B cell (primary cell): ENCODE data around the gene CAPZA1. TPM values are rescaled to one million over a fixed set of nuclear protein-coding genes. Genes with fewer than 3 reads are reported as not detected.

Source experiments
- ATAC-seq: fragments of 200-7000 bp; cut with Tn5 transposase; one replicate; pipeline ENCODE4 v1.10.0; 2021; ENCODE audit warnings: low read depth, mild to moderate bottlenecking, moderate number of reproducible peaks, moderate library complexity
- CTCF ChIA-PET: fragments of 350-600 bp; sonication (Branson Sonifier 250); formaldehyde crosslinking; loops from one replicate; lab custom pipeline; 2021; ENCODE audit warnings: antibody characterized with exemption, inconsistent platforms; lab: Charles Lee
- POLR2A ChIA-PET: fragments of 350-600 bp; sonication (Branson Sonifier 250); formaldehyde crosslinking; loops from one replicate; lab custom pipeline; 2021; ENCODE audit warnings: antibody characterized with exemption; lab: Charles Lee
- DNase-seq: peaks from one replicate; pipeline ENCODE4 v3.0.0; 2013
- H2AFZ ChIP-seq: 2 replicates; pipeline ENCODE4 v1.6.1; 2012; ENCODE audit warnings: mild to moderate bottlenecking, low read depth, low read length; ENCODE audit not compliant: insufficient read depth, poor library complexity, severe bottlenecking
- H3K27ac ChIP-seq, 2 donors: 1 replicate in 1 of 2; 2 replicates in 1 of 2; pipeline ENCODE4 v1.5.1; 2012 to 2013; ENCODE audit warnings: low read length in 2 of 2, mild to moderate bottlenecking in 2 of 2, moderate library complexity in 1 of 2
- H3K27me3 ChIP-seq, 4 experiments: fragments of 200-600 bp in 1 of 4; sonication (generic) in 1 of 4; replicated peaks in 1 of 4; 1 replicate in 2 of 4; 2 replicates in 2 of 4; pipeline versions ENCODE4 v1.6.1 to v1.7.0; 2013 to 2016; ENCODE audit warnings: low read length in 3 of 4, mild to moderate bottlenecking in 2 of 4, mixed read lengths in 1 of 4, moderate library complexity in 1 of 4; ENCODE audit not compliant: insufficient read depth in 4 of 4, control insufficient read depth in 3 of 4; ENCODE audit errors: control extremely low read depth in 1 of 4
- H3K36me3 ChIP-seq, 2 experiments: replicated peaks in 1 of 2; 1 replicate in 1 of 2; 2 replicates in 1 of 2; pipeline versions ENCODE4 v1.6.1 to v1.7.1; 2013; ENCODE audit warnings: low read length in 1 of 2; ENCODE audit not compliant: insufficient read depth in 2 of 2, control insufficient read depth in 1 of 2; ENCODE audit errors: control extremely low read depth in 1 of 2, extremely low read depth in 1 of 2
- H3K4me1 ChIP-seq, 2 donors: fragments of 200-600 bp in 1 of 2; sonication (generic) in 1 of 2; 1 replicate in 1 of 2; 2 replicates in 1 of 2; pipeline versions ENCODE4 v1.5.1 to v1.6.1; 2013 to 2017; ENCODE audit warnings: low read length in 2 of 2; ENCODE audit not compliant: control insufficient read depth in 2 of 2, insufficient read depth in 2 of 2
- H3K4me2 ChIP-seq: replicated peaks from 2 replicates; pipeline ENCODE3; 2012; ENCODE audit warnings: mild to moderate bottlenecking, low read depth, low read length; ENCODE audit not compliant: poor library complexity, severe bottlenecking
- H3K4me3 ChIP-seq, 5 experiments: fragments of 200-600 bp in 1 of 5; sonication (generic) in 1 of 5; 1 replicate in 3 of 5; 2 replicates in 2 of 5; pipeline versions ENCODE4 v1.5.1 to v1.7.0; 2011 to 2016; ENCODE audit warnings: low read length in 4 of 5, mild to moderate bottlenecking in 4 of 5, low read depth in 2 of 5, control low read depth in 1 of 5, moderate library complexity in 1 of 5; ENCODE audit not compliant: insufficient read depth in 1 of 5; ENCODE audit errors: control extremely low read depth in 1 of 5, extremely low read depth in 1 of 5
- H3K79me2 ChIP-seq: fragments of 200-600 bp; sonication (generic); one replicate; pipeline ENCODE4 v1.6.0; 2016; ENCODE audit warnings: low read length; ENCODE audit not compliant: control insufficient read depth, insufficient read depth
- H3K9ac ChIP-seq: fragments of 200-600 bp; sonication (generic); 2 replicates; pipeline ENCODE4 v1.6.1; 2017; ENCODE audit warnings: mild to moderate bottlenecking, low read length, moderate library complexity
- H3K9me3 ChIP-seq, 3 donors: one replicate each; pipeline versions ENCODE4 v1.6.1 to v1.7.1; 2013; ENCODE audit warnings: low read length in 2 of 3; ENCODE audit not compliant: control insufficient read depth in 2 of 3, insufficient read depth in 1 of 3; ENCODE audit errors: control extremely low read depth in 1 of 3
- H4K20me1 ChIP-seq: 2 replicates; pipeline ENCODE4 v1.6.0; 2012; ENCODE audit warnings: mild to moderate bottlenecking, low read length; ENCODE audit not compliant: insufficient read depth, control insufficient read depth, poor library complexity, severe bottlenecking
- H3K27ac Mint-ChIP-seq: one replicate; pipeline ENCODE4 v1.8.0; 2021; ENCODE audit warnings: mixed read lengths
- H3K27me3 Mint-ChIP-seq: one replicate; pipeline ENCODE4 v1.8.0; 2021; ENCODE audit warnings: mixed read lengths
- H3K4me1 Mint-ChIP-seq: one replicate; pipeline ENCODE4 v1.8.0; 2021; ENCODE audit warnings: mixed read lengths
- H3K4me3 Mint-ChIP-seq: one replicate; pipeline ENCODE4 v1.8.0; 2021; ENCODE audit warnings: mixed read lengths
- H3K9me3 Mint-ChIP-seq: one replicate; pipeline ENCODE4 v1.8.0; 2022; ENCODE audit warnings: mixed read lengths; ENCODE audit not compliant: insufficient read depth
- EZH2 ChIP-seq: IDR thresholded peaks from 2 replicates; pipeline ENCODE4 v1.6.1; 2012; ENCODE audit warnings: borderline replicate concordance, low read depth, mild to moderate bottlenecking, moderate library complexity, low read length; ENCODE audit not compliant: insufficient read depth, poor library complexity, severe bottlenecking
- WGBS: methylation state at CpG from one replicate; pipeline ENCODE4 v1.1.5; 2013; ENCODE audit warnings: missing lambda C conversion rate; ENCODE audit not compliant: insufficient coverage; 5-methylcytosine and 5-hydroxymethylcytosine counted together
- intact Hi-C: fragments of 100-400 bp; cut with micrococcal nuclease; formaldehyde crosslinking; loops from one replicate; pipeline ENCODE4 v1.10.0; 2022
- polyA plus RNA-seq: library from polyadenylated mRNA; depleted of rRNA; stranded (reverse); fragments of >200 nt; gene quantifications from 2 replicates; pipeline ENCODE4 v1.2.3, GENCODE V29; 2012
- total RNA-seq, 2 donors: library from RNA; stranded (reverse); fragments of 120-200 nt in 1 of 2; gene quantifications; 1 replicate in 1 of 2; 2 replicates in 1 of 2; pipeline versions ENCODE4 v1.2.3 to v1.2.4, GENCODE V29; 2013 to 2022
- TF ChIP-seq, protein P1 (sequence below): fragments of 200-600 bp; IDR thresholded peaks from one replicate; pipeline ENCODE4 v1.8.0; 2022; ENCODE audit warnings: antibody characterized with exemption, mild to moderate bottlenecking

Gene CAPZA1
- total and polyA plus RNA-seq, 2 donors (not counting 1 experiment from before 2014, with no cell fraction given) = 52.2 to 172 TPM

- H3K4me2 ChIP-seq = peak overlapping the region; percentile 92
- Mint-ChIP-seq H3K27ac (peak overlapping the region; percentile 72), H3K9me3 (no peaks in the 10 kb centered on the region), H3K4me3 (peak overlapping the region; percentile 88), H3K4me1 (peaks cover 47% of the 10 kb centered on the region), H3K27me3 (no peaks in the 10 kb centered on the region)
- no peak overlapping the region for H3K27ac ChIP-seq
- H4K20me1 ChIP-seq = no peaks in the 10 kb centered on the region
- peak overlapping the region; percentile 76 for H2AFZ ChIP-seq
- no peaks in the 10 kb centered on the region for H3K9me3 ChIP-seq
- ChIA-PET POLR2A (no interaction called here), CTCF (interaction anchor here (0.8 to 6.6 kb wide), 19 partner anchors 8 to 350 kb away, joined by 3 to 122 read pairs (median 9); partner anchors contain the start of genes CAPZA1, MOV10, PPM1J and ST7L)
- ATAC-seq (peak; percentile 76), DNase-seq (peak; percentile 81)
- H3K9ac ChIP-seq = peak overlapping the region; percentile 79
- H3K36me3 ChIP-seq = no peaks in the 10 kb centered on the region
- H3K27me3 ChIP-seq = no peaks in the 10 kb centered on the region
- H3K4me3 ChIP-seq = peak overlapping the region in 4 of 5 experiments; percentile 56 to 74 (median 66)
- H3K4me1 ChIP-seq = peaks cover 31 to 43% of the 10 kb centered on the region in 2 donors
- intact Hi-C loops = loop anchor here (1.0 to 2.0 kb wide), 7 partner anchors 8 to 317 kb away; partner anchors contain the start of genes CAPZA1, PPM1J, SLC16A1 and ST7L
- 4% methylated on average over 27 of the region's 42 CpGs for WGBS
- TF ChIP-seq, protein P1, sequence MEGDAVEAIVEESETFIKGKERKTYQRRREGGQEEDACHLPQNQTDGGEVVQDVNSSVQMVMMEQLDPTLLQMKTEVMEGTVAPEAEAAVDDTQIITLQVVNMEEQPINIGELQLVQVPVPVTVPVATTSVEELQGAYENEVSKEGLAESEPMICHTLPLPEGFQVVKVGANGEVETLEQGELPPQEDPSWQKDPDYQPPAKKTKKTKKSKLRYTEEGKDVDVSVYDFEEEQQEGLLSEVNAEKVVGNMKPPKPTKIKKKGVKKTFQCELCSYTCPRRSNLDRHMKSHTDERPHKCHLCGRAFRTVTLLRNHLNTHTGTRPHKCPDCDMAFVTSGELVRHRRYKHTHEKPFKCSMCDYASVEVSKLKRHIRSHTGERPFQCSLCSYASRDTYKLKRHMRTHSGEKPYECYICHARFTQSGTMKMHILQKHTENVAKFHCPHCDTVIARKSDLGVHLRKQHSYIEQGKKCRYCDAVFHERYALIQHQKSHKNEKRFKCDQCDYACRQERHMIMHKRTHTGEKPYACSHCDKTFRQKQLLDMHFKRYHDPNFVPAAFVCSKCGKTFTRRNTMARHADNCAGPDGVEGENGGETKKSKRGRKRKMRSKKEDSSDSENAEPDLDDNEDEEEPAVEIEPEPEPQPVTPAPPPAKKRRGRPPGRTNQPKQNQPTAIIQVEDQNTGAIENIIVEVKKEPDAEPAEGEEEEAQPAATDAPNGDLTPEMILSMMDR = peak; percentile 72
- no peak for TF ChIP-seq EZH2
- H3K79me2 ChIP-seq = no peaks in the 10 kb centered on the region
Measured at GRCh38 chr1:112707221-112708001, 87.8 kb downstream of the CAPZA1 start.
